ENCODE measurements around the gene ZNF212. TPM values are rescaled to one million over a fixed set of nuclear protein-coding genes. Genes with fewer than 3 reads are reported as not detected.
"Not testable (repeated sequence)": the region's sequence is repeated elsewhere in the genome, so short reads cannot be mapped to it uniquely, and the experiment has no call there.

Gene ZNF212
- total RNA-seq, 4 donors from 2014 or later: 4.8 to 8.8 (median 7.4) TPM

DNA sequence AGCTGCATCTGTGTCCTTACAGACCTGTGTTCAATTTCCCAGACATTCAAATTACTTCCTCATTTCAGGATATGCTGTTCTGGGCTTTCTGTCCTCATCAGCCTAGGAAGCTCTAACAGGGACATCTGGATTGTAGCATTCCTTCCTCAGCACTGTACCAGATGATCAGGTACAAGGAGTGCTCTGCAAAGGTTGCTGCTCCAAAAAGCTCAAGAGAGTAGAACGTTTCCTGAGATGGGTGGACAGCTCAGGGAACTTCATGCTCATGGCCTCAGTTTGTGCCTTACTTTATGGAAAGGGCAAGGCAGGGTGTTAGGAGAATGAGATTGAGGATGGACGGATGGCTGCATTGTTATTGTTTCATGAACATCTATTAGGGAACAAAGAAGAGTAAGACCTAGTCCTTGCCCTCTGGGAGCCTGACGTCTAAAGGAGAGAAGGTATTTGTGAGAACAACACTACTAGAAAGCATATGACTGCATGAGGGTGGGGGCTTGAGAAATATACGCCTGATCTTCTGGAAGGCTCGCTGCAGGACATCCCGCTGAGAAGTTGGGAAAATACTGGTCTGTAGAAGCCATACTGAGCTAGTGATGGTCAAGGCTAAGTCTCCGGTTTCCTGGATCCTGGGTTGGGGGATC lies 10.5 kb upstream of the ZNF212 start:
- no peak for DNase-seq (ENCODE audit: extremely low spot score)
- H3K9me3 ChIP-seq: no peaks in the 10 kb centered on the region
- H3K36me3 ChIP-seq: peaks cover 14 to 22% (median 21%) of the 10 kb centered on the region in 4 donors
- H3K4me1 ChIP-seq: no peaks in the 10 kb centered on the region
- intact Hi-C loops (cut with DNase I): no loop called here
- H3K4me3 ChIP-seq: no peak overlapping the region
- TF ChIP-seq EP300 (IDR thresholded peaks at IDR 0.05) (no peak), POLR2A (IDR thresholded peaks at IDR 0.05; ENCODE audit: low read depth) (no peak), POLR2AphosphoS5 (IDR thresholded peaks at IDR 0.05) (no peak)
- TF ChIP-seq, protein P1, sequence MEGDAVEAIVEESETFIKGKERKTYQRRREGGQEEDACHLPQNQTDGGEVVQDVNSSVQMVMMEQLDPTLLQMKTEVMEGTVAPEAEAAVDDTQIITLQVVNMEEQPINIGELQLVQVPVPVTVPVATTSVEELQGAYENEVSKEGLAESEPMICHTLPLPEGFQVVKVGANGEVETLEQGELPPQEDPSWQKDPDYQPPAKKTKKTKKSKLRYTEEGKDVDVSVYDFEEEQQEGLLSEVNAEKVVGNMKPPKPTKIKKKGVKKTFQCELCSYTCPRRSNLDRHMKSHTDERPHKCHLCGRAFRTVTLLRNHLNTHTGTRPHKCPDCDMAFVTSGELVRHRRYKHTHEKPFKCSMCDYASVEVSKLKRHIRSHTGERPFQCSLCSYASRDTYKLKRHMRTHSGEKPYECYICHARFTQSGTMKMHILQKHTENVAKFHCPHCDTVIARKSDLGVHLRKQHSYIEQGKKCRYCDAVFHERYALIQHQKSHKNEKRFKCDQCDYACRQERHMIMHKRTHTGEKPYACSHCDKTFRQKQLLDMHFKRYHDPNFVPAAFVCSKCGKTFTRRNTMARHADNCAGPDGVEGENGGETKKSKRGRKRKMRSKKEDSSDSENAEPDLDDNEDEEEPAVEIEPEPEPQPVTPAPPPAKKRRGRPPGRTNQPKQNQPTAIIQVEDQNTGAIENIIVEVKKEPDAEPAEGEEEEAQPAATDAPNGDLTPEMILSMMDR (IDR thresholded peaks at IDR 0.05): no peak
- no peaks in the 10 kb centered on the region for H3K27me3 ChIP-seq
- H3K27ac ChIP-seq (replicated peaks in 1 of 4): no peak overlapping the region
- WGBS: 53% methylated on average over 7 of the region's 7 CpGs

GRCh38 chr7:149229526-149229925 lies 9.9 kb upstream of the ZNF212 start:
- no peak overlapping the region for H3K4me3 ChIP-seq
- intact Hi-C loops (cut with DNase I): no loop called here
- TF ChIP-seq POLR2AphosphoS5 (IDR thresholded peaks at IDR 0.05): no peak
- TF ChIP-seq, protein P1 (IDR thresholded peaks at IDR 0.05): no peak
- TF ChIP-seq EP300 (IDR thresholded peaks at IDR 0.05): no peak
- no peak for TF ChIP-seq POLR2A (IDR thresholded peaks at IDR 0.05; ENCODE audit: low read depth)
- H3K27me3 ChIP-seq: no peaks in the 10 kb centered on the region
- no peaks in the 10 kb centered on the region for H3K9me3 ChIP-seq
- H3K4me1 ChIP-seq: no peaks in the 10 kb centered on the region
- DNase-seq (ENCODE audit: extremely low spot score): no peak
- WGBS: 81% methylated on average over 6 of the region's 6 CpGs
- H3K27ac ChIP-seq (replicated peaks in 1 of 4): no peak overlapping the region
- peaks cover 9 to 17% (median 16%) of the 10 kb centered on the region in 4 donors for H3K36me3 ChIP-seq

DNA sequence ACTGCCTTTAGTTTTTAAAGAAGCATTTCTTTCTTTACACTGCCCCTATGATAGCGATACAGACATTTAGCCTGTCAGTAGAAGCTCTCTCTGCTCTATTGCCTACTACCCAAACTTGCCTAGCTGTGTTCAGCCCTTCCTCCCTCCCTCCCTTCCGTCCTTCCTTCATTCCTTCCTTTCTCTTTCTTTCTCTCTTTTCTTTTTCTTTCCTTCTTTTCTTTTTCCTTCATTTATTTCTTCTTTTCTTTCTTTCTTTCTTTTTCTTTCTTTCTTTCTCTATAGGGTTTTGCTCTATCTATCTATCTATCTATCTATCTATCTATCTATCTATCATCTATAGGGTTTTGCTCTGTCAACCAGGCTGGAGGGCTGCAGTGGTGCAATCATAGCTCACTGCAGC lies 7.1 kb upstream of the ZNF212 start:
- no peak for DNase-seq (ENCODE audit: extremely low spot score)
- no peaks in the 10 kb centered on the region for H3K27me3 ChIP-seq
- no peak overlapping the region for H3K27ac ChIP-seq (replicated peaks in 1 of 4)
- no peaks in the 10 kb centered on the region for H3K36me3 ChIP-seq
- H3K4me1 ChIP-seq: no peaks in the 10 kb centered on the region
- 82% methylated on average over 2 of the region's 2 CpGs for WGBS
- TF ChIP-seq POLR2AphosphoS5 (IDR thresholded peaks at IDR 0.05): no peak
- no peak for TF ChIP-seq EP300 (IDR thresholded peaks at IDR 0.05)
- TF ChIP-seq, protein P1 (IDR thresholded peaks at IDR 0.05): no peak
- TF ChIP-seq POLR2A (IDR thresholded peaks at IDR 0.05; ENCODE audit: low read depth): no peak
- no peak overlapping the region for H3K4me3 ChIP-seq
- no peaks in the 10 kb centered on the region for H3K9me3 ChIP-seq
- intact Hi-C loops (cut with DNase I): no loop called here

GRCh38 chr7:149233655-149234204 lies 5.7 kb upstream of the ZNF212 start:
- H3K9me3 ChIP-seq; H3K27ac ChIP-seq (replicated peaks in 1 of 4); H3K27me3 ChIP-seq; H3K36me3 ChIP-seq; H3K4me3 ChIP-seq; DNase-seq (ENCODE audit: extremely low spot score); intact Hi-C loops (cut with DNase I); H3K4me1 ChIP-seq: not testable (repeated sequence)
- WGBS: 74% methylated on average over 6 of the region's 7 CpGs

DNA sequence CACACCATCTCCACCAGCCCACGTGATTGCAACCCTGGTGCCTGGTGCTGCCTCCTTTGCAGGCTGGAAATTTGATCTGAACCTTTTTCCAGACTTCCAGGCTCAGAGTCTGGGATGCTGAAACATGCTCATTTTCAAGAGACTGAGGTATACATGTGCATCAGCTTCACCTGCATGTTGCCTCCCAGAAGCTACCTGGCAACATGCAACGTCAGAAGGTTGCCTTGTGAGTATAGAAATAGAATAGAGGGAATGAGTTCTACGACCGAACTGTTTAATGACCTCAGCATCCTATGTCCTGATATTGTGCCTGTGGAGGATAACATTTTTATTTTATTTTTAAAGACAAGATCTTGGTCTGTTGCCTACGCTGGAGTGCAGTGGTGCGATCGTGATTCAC lies 1.9 kb upstream of the ZNF212 start:
- DNase-seq (ENCODE audit: extremely low spot score): no peak
- no peak overlapping the region for H3K4me3 ChIP-seq
- WGBS: 85% methylated on average over 7 of the region's 7 CpGs
- TF ChIP-seq POLR2A (IDR thresholded peaks at IDR 0.05; ENCODE audit: low read depth) (no peak), EP300 (IDR thresholded peaks at IDR 0.05) (no peak), POLR2AphosphoS5 (IDR thresholded peaks at IDR 0.05) (no peak)
- TF ChIP-seq, protein P1 (IDR thresholded peaks at IDR 0.05): no peak
- intact Hi-C loops (cut with DNase I): no loop called here
- H3K36me3 ChIP-seq: no peaks in the 10 kb centered on the region
- peaks cover 15 to 32% (median 24%) of the 10 kb centered on the region in 4 donors for H3K4me1 ChIP-seq
- H3K27me3 ChIP-seq: no peaks in the 10 kb centered on the region
- no peaks in the 10 kb centered on the region for H3K9me3 ChIP-seq
- H3K27ac ChIP-seq (replicated peaks in 1 of 4): no peak overlapping the region
